ENCODE results near the gene MTOR.

Gene MTOR

DNA sequence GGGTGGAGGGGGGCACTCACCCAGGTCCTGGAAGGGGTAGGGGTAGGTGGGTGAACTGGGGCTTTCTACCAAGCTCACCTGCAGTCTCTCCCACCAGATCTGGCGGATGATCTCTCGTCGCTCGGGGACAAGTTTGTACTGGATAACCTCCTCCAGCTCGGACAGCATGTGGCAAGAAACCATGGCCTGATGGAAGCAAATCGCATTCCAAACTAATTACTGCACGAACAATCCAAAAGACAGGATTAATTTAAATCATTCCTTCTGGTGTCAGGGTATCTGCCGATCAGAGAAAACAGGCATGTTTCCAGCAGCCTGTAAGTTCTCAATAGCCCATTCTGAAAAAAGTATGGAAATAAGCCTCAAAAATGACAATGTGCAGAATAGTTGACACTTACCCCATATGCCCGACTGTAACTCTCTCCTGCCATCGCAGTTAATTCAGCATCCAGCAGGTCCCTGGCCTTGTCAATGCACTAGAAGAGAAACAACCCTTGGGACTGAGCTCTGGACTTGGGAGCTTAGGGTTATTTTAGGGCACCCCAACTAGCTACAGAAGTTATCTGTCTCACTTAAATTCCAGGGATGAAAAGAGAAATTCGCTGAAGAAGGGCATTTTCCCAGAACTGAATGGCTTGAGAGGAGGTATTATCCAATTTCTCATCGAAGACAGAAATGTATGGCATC is 117.6 kb downstream of the MTOR start:
- no peak overlapping the region for H3K18ac ChIP-seq (ENCODE audit: low read length)
- no peak for DNase-seq
- H2BK5ac ChIP-seq (ENCODE audit: low read depth, low read length, poor library complexity) = no peak overlapping the region
- H3K9ac ChIP-seq (ENCODE audit: low read length) = no peak overlapping the region
- WGBS (ENCODE audit: extremely low coverage, insufficient coverage, insufficient read length) = no CpG with 5 or more reads among the region's 12 CpGs
- H3K4ac ChIP-seq (ENCODE audit: low read depth, low read length) = no peak overlapping the region
- H4K12ac ChIP-seq (ENCODE audit: low read depth, low read length) = no peak overlapping the region
- H3K9me3 ChIP-seq (ENCODE audit: insufficient read depth, low read depth, low read length) = no peaks in the 10 kb centered on the region
- H3K79me1 ChIP-seq (ENCODE audit: low read length) = no peaks in the 10 kb centered on the region
- no peaks in the 10 kb centered on the region for H3K79me2 ChIP-seq (ENCODE audit: control insufficient read depth, insufficient read depth, low read length, poor library complexity)
- H3K27ac ChIP-seq (ENCODE audit: low read depth, low read length) = no peak overlapping the region
- H3K4me3 ChIP-seq (ENCODE audit: low read depth, low read length) = no peak overlapping the region
- peaks cover 10 to 31% of the 10 kb centered on the region in 2 experiments for H3K36me3 ChIP-seq (ENCODE audit: control insufficient read depth in 1 of 2, insufficient read depth in 2 of 2, low read length in 2 of 2)
- H3K27me3 ChIP-seq (ENCODE audit: insufficient read depth, low read length) = no peaks in the 10 kb centered on the region
- no peak overlapping the region for H3K23ac ChIP-seq (ENCODE audit: low read length)
- no peak overlapping the region for H3K14ac ChIP-seq (ENCODE audit: low read length)
- no peak overlapping the region for H2AFZ ChIP-seq (ENCODE audit: insufficient read depth, low read length, poor library complexity)
- H4K8ac ChIP-seq (ENCODE audit: low read depth, low read length) = no peak overlapping the region
- no peak overlapping the region for H4K91ac ChIP-seq (ENCODE audit: low read depth, low read length)
- H2BK12ac ChIP-seq (ENCODE audit: low read length) = no peak overlapping the region
- H3K4me1 ChIP-seq (ENCODE audit: control insufficient read depth in 1 of 2, insufficient read depth in 2 of 2, low read length in 2 of 2) = peaks cover 4% of the 10 kb centered on the region in 2 experiments
- H2BK120ac ChIP-seq (ENCODE audit: insufficient read depth, low read length, poor library complexity) = no peak overlapping the region
- H2AK5ac ChIP-seq (ENCODE audit: low read length) = no peak overlapping the region
- H3K4me2 ChIP-seq (ENCODE audit: low read length) = no peak overlapping the region

DNA sequence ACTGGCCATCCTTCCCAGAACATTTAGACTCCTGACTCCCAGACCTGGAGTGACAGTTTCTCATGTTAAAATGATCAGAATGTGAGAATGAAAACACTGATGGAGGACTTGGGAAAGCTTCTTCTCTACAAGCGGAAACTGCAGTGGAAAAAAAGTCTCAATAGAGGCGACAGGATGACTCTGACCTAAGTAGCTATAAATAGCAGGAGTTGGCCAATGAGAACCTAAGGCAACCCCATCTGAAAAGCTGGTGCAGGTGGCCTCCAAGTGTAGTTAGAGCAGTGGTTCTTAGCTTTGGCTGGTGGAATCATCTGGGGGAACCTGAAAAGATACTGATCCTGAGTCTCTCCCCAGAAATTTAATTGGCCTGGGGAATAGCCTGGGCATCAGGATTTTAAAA is 118.4 kb downstream of the MTOR start:
- Histone ChIP-seq H3K79me1 (ENCODE audit: low read length) (peaks cover 2% of the 10 kb centered on the region), H4K91ac (ENCODE audit: low read depth, low read length) (no peak overlapping the region), H3K9ac (ENCODE audit: low read length) (no peak overlapping the region), H3K79me2 (ENCODE audit: control insufficient read depth, insufficient read depth, low read length, poor library complexity) (no peaks in the 10 kb centered on the region), H4K8ac (ENCODE audit: low read depth, low read length) (no peak overlapping the region), H3K9me3 (ENCODE audit: insufficient read depth, low read depth, low read length) (no peaks in the 10 kb centered on the region), H2AK5ac (ENCODE audit: low read length) (no peak overlapping the region), H3K4me3 (ENCODE audit: low read depth, low read length) (no peak overlapping the region), H2AFZ (ENCODE audit: insufficient read depth, low read length, poor library complexity) (no peak overlapping the region), H4K12ac (ENCODE audit: low read depth, low read length) (no peak overlapping the region), H2BK120ac (ENCODE audit: insufficient read depth, low read length, poor library complexity) (no peak overlapping the region), H3K36me3 (ENCODE audit: control insufficient read depth in 1 of 2, insufficient read depth in 2 of 2, low read length in 2 of 2) (peaks cover 10 to 29% of the 10 kb centered on the region in 2 experiments), H3K4me2 (ENCODE audit: low read length) (no peak overlapping the region), H3K18ac (ENCODE audit: low read length) (no peak overlapping the region), H3K4me1 (ENCODE audit: control insufficient read depth in 1 of 2, insufficient read depth in 2 of 2, low read length in 2 of 2) (peaks cover 9 to 11% of the 10 kb centered on the region in 2 experiments), H3K14ac (ENCODE audit: low read length) (no peak overlapping the region), H3K23ac (ENCODE audit: low read length) (no peak overlapping the region), H2BK5ac (ENCODE audit: low read depth, low read length, poor library complexity) (no peak overlapping the region), H3K27me3 (ENCODE audit: insufficient read depth, low read length) (no peaks in the 10 kb centered on the region), H3K27ac (ENCODE audit: low read depth, low read length) (no peak overlapping the region), H2BK12ac (ENCODE audit: low read length) (no peak overlapping the region), H3K4ac (ENCODE audit: low read depth, low read length) (no peak overlapping the region)
- no peak for DNase-seq
- WGBS (ENCODE audit: extremely low coverage, insufficient coverage, insufficient read length) = no CpG with 5 or more reads among the region's 2 CpGs

DNA sequence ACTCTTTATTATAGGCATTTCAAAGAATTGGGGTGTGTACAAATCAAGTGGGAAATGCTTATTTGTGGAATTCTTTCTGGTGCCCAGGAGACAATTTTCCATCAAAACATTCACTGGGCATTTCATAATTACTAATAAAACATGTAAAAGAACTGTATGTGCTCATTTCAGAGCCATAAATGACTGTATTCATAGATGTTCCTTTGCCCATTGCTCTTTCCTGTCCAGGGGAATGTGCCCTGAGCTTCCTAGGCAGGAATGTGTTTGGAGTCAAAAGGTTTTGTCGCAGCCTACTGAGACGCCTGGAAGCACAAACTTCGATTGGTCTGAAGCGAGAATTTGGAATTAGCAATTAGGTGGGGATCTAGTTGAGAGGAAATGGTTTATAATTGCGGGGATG is 119.0 kb downstream of the MTOR start:
- H4K91ac ChIP-seq (ENCODE audit: low read depth, low read length) = no peak overlapping the region
- H3K79me1 ChIP-seq (ENCODE audit: low read length) = peaks cover 3% of the 10 kb centered on the region
- no peak for DNase-seq
- H3K9me3 ChIP-seq (ENCODE audit: insufficient read depth, low read depth, low read length) = no peaks in the 10 kb centered on the region
- H3K9ac ChIP-seq (ENCODE audit: low read length) = no peak overlapping the region
- no peaks in the 10 kb centered on the region for H3K79me2 ChIP-seq (ENCODE audit: control insufficient read depth, insufficient read depth, low read length, poor library complexity)
- H3K4me2 ChIP-seq (ENCODE audit: low read length) = no peak overlapping the region
- H3K23ac ChIP-seq (ENCODE audit: low read length) = no peak overlapping the region
- WGBS (ENCODE audit: extremely low coverage, insufficient coverage, insufficient read length) = 100% methylated on average over 2 of the region's 5 CpGs
- H2BK5ac ChIP-seq (ENCODE audit: low read depth, low read length, poor library complexity) = no peak overlapping the region
- H4K8ac ChIP-seq (ENCODE audit: low read depth, low read length) = no peak overlapping the region
- no peak overlapping the region for H2BK12ac ChIP-seq (ENCODE audit: low read length)
- no peak overlapping the region for H3K14ac ChIP-seq (ENCODE audit: low read length)
- H3K4me3 ChIP-seq (ENCODE audit: low read depth, low read length) = no peak overlapping the region
- H2BK120ac ChIP-seq (ENCODE audit: insufficient read depth, low read length, poor library complexity) = no peak overlapping the region
- no peak overlapping the region for H2AK5ac ChIP-seq (ENCODE audit: low read length)
- H3K36me3 ChIP-seq (ENCODE audit: control insufficient read depth in 1 of 2, insufficient read depth in 2 of 2, low read length in 2 of 2) = peaks cover 10 to 28% of the 10 kb centered on the region in 2 experiments
- H3K4ac ChIP-seq (ENCODE audit: low read depth, low read length) = no peak overlapping the region
- H2AFZ ChIP-seq (ENCODE audit: insufficient read depth, low read length, poor library complexity) = no peak overlapping the region
- H3K4me1 ChIP-seq (ENCODE audit: control insufficient read depth in 1 of 2, insufficient read depth in 2 of 2, low read length in 2 of 2) = peaks cover 10 to 13% of the 10 kb centered on the region in 2 experiments
- no peak overlapping the region for H3K18ac ChIP-seq (ENCODE audit: low read length)
- H3K27me3 ChIP-seq (ENCODE audit: insufficient read depth, low read length) = no peaks in the 10 kb centered on the region
- H3K27ac ChIP-seq (ENCODE audit: low read depth, low read length) = no peak overlapping the region
- no peak overlapping the region for H4K12ac ChIP-seq (ENCODE audit: low read depth, low read length)

DNA sequence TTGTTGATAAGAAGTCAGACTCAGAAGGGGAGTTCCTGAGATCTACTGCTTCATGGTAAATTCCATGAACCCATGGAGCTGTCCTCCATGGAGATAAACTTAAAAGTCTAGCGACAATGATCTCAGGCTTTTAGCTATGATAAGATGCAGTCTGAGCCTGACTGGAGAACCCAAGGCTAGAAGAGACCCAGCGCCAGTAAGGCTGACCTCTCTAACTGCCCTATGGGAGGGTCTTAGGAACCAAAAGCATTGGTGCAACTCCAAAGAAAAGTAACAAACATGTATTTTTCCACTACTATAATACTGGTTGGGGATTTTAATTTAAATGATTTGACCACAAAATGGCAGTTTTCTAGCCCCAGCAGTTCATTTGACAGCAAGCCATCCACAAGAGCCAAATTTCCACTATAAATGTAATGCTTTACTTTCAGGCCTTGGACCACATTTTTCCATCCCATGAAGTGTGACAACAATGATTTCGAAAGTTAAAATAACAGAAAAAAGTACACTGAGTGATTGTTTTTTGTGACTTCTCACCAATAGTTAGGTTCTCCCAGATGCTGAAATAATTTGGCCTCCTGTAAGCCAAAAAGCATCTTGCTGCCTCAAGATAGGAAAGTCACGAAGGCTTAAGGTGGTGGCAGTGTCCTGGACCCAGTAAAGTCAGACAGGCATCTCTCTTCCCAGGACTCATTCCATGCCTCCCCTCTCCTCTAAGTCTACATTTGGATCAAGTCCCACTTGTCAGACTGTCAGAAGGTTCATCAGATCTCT is 119.5 kb downstream of the MTOR start:
- no CpG with 5 or more reads among the region's 4 CpGs for WGBS (ENCODE audit: extremely low coverage, insufficient coverage, insufficient read length)
- H3K9ac ChIP-seq (ENCODE audit: low read length) = no peak overlapping the region

More for the DNA sequence above, 119.5 kb downstream of the MTOR start:
- Histone ChIP-seq H3K23ac (ENCODE audit: low read length) (no peak overlapping the region), H3K27me3 (ENCODE audit: insufficient read depth, low read length) (no peaks in the 10 kb centered on the region), H2BK120ac (ENCODE audit: insufficient read depth, low read length, poor library complexity) (no peak overlapping the region), H2AK5ac (ENCODE audit: low read length) (no peak overlapping the region), H2BK5ac (ENCODE audit: low read depth, low read length, poor library complexity) (no peak overlapping the region), H3K27ac (ENCODE audit: low read depth, low read length) (no peak overlapping the region), H4K91ac (ENCODE audit: low read depth, low read length) (no peak overlapping the region), H4K12ac (ENCODE audit: low read depth, low read length) (no peak overlapping the region), H3K79me1 (ENCODE audit: low read length) (peaks cover 8% of the 10 kb centered on the region), H3K79me2 (ENCODE audit: control insufficient read depth, insufficient read depth, low read length, poor library complexity) (no peaks in the 10 kb centered on the region), H2BK12ac (ENCODE audit: low read length) (no peak overlapping the region), H2AFZ (ENCODE audit: insufficient read depth, low read length, poor library complexity) (no peak overlapping the region), H3K4me2 (ENCODE audit: low read length) (no peak overlapping the region), H3K4me3 (ENCODE audit: low read depth, low read length) (no peak overlapping the region), H3K9me3 (ENCODE audit: insufficient read depth, low read depth, low read length) (no peaks in the 10 kb centered on the region), H3K4ac (ENCODE audit: low read depth, low read length) (no peak overlapping the region), H3K14ac (ENCODE audit: low read length) (no peak overlapping the region), H3K18ac (ENCODE audit: low read length) (no peak overlapping the region), H3K36me3 (ENCODE audit: control insufficient read depth in 1 of 2, insufficient read depth in 2 of 2, low read length in 2 of 2) (peaks cover 10 to 28% of the 10 kb centered on the region in 2 experiments), H4K8ac (ENCODE audit: low read depth, low read length) (no peak overlapping the region), H3K4me1 (ENCODE audit: control insufficient read depth in 1 of 2, insufficient read depth in 2 of 2, low read length in 2 of 2) (peaks cover 15 to 19% of the 10 kb centered on the region in 2 experiments)
- DNase-seq = no peak

Measured in trophoblast cell (in vitro differentiated cells and primary cell).